Hindlimb muscle (tissue), 1 donor: ENCODE data around the gene CNTNAP2. TPM values are rescaled to one million over a fixed set of nuclear protein-coding genes. Genes with fewer than 3 reads are reported as not detected.
"Not testable (repeated sequence)": the region's sequence is repeated elsewhere in the genome, so short reads cannot be mapped to it uniquely, and the experiment has no call there.

ENCODE experiments used
- DNase-seq: peaks from one replicate; pipeline ENCODE4 v3.0.0-alpha.2; 2013
- polyA plus RNA-seq: library from polyadenylated mRNA; unstranded; fragments of 120-200 nt; gene quantifications from one replicate; pipeline ENCODE4 v1.2.1, GENCODE V29; 2013; ENCODE audit not compliant: insufficient read length

CNTNAP2 gene
- polyA plus RNA-seq, 1 donor = 10.1 TPM

DNA sequence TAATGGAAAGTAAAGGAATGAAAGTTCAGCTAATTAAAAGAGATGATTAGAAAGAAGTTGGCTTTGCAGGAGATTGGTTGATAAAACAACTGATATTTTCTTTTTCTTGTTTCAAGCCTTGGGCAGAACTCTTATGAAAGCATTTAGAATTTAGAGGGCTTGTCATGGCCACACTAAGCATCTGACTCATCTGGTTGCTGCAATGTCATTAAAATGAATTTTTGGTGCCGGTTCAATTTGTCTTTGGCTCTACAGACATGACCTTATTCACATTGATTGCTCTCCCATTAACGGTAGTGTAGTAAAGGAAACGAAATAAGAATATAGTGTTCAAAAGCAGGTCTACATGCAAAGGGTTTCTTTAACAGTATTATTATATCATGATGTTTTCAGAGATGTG is 1461.6 kb downstream of the CNTNAP2 start:
- no peak for DNase-seq

DNA sequence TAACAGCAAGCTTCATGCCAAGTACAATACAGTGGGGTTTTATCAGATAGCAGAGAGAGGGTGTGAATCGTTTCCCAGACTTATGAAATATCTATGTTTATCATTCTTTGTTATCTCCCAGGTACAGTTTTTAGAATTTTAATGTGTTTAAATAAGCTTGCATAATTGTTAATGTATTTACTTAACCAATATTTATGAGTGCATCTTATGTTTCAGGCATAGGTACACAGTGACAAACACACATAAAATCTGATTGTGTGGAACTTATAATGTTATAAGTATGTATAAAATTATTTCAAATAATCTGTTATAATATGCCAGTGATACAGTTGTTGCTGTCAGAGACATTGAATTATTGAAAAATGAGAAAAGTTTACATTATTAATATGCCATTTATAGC is 1462.5 kb downstream of the CNTNAP2 start:
- DNase-seq = no peak

DNA sequence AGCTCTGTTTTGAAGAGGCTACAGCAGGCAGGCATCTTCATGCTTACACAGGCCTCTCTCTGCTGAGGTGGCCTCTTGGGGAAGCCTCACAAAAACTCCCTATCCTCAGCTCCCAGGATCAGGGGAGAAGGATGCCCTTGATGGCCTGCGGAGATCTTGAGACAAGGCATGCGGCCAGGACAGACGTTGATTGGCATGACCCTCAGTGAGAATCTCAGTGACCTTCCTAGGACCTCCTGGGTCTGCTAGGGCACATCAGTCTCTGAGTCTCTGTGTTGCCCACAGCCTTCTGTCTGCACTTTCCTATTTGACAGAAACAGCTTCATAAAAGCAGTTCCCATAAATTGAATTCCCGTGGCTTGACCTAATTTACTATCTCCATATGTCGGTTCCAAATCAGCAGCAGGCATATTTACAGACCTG is 1468.2 kb downstream of the CNTNAP2 start:
- DNase-seq = no peak

DNA sequence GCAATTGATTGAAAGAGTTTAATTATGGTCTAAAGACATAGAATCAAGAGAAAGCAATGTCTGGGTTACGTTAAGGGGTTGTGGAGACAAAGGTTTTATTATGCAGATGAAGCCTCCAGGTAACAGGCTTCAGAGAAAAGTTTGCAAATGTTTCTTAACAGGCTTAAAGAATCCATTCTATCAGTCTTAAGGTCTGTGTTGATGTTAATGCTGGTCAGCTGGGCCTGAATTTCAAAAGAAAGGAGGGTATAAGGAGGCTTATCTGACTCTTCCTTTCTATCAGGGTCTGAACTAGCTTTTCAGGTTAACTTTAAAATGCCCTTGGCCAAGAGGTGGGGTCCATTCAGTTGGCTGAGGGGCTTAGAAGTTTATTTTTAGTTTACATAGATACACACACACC is 1469.5 kb downstream of the CNTNAP2 start:
- no peak for DNase-seq

DNA sequence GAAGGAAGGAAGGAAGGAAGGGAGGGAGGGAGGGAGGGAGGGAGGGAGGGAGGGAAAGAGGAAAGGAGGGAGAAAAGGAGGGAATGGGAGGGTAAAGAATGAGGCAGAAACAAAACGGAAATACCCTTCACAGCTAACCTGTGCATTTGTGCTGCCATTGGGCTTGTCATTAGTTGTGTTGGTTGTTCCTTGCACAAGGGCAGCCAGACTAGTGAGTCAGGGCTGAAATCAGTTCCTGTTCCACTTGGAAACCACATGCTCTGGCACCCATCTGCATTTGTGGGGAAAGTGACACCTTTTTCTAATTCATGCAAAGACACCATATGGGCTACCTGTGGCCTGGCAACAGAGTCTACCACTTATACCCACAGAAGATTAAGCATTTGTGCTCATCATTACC is 1469.9 kb downstream of the CNTNAP2 start:
- DNase-seq = no peak

DNA sequence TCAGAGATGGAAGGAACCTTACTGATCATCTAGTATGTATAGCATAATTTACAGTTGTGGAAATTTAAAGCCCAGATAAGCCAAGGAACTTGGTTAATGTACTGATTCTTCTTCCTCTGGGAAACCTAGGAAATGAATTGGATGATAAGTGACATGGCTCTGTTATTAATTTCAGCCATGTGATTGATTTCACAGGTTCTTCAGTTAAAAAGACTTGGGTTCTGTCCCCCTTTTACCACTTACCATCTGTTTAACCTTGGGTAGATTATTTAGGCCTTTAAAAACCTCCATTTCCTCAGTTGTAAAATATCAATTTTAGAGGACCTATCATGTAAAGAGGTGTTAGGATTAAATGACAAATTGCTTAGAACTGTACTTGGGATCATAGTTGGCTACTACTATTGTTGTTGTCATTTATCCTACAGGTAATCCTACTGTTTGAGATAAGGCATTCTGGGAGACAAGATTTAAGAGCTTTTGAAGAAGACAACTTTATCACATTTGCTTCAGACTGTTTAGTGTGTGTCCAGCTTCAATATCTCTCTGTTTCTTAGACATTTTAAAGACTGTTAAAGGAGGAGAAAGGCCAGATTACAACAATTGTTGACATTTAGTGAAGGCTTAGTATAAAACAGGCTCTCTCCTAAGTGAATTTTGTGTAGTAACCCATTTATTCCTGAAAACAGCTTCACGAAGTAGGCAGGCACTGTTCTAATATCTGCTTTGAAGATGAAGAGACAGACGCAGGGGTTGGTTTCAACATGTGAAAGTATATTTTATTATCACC is 1476.9 kb downstream of the CNTNAP2 start:
- no peak for DNase-seq

DNA sequence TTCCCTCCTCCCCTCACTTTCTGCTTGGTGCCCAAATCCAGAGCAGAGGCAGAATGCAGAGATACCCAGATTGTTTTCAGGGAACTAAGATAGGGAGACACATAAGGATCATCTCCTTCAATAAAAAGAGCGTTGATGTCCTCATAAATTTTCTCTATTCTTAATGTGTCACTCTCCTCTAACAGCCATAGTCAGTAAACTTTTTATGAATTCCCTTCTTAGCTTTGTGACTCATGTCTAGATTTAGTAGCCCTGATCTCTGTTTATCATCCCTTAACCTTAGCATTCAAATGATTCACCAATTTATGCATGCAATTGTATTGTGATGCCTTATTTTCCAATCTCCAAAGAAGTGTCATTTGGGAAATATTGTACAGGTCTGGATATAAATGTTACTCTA is 1478.4 kb downstream of the CNTNAP2 start:
- no peak for DNase-seq

DNA sequence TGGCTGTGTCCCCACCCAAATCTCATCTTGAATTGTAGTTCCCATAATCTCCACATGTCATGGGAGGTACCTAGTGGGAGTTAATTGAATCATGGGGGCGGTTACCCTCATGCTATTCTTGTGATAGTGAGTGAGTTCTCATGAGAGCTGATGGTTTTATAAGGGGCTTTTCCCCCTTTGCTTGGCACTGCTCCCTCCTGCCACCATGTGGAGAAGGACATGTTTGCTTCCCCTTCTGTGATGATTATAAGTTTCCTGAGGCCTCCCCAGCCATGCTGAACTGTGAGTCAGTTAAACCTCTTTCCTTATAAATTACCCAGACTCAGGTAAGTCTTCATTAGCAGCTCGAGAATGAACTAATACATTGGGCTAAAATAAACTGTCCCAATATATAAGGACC is 1482.1 kb downstream of the CNTNAP2 start:
- DNase-seq = not testable (repeated sequence)

DNA sequence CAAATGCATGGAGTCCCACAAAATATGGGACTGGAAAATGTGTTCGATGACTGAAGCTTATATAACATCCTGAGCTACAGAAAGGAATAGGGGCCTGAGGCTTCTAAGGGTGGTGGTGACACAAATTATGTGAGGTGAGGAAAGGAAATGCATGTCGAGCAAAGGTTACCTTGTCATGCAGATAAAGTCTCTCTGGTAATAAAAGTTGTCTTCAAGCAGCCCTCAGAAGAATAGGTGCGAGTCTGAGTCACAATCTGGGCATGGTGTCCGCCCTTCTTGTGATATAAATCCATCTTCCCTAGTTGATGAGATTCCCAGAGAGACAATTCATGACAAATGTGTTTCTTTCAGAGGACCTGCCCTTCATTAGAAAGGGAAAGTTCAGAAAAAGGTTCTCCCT is 1488.7 kb downstream of the CNTNAP2 start:
- no peak for DNase-seq

DNA sequence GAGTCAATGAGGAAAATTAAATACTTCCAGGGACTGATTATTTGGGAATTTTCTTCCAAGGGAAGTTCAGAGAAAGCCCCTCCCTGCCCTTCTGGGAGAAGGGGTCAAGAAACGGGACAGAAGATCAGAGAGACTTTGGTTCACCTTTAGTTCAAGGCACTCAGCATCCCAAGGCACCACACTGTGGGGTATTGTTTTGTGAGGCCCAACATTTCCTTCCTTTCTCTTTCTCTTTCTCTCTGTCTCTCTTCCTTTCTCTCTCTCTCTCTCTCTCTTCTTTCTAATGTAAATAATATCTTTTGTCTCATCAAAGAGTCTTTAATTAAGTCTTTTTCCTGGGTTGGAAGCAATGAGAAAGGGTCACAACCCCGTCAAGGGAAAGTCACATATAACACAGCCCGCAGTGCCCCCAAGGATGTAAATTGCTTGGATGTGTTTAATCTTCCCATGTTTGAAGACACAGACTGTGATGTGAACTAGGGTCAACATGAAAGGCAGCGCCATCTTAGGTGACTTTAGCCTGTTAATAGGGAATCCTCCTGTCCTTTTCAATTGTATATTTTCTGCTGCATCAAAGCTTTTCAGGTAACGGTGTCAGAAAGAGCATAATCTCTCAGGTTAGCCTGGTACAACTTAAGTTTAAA is 1490.7 kb downstream of the CNTNAP2 start:
- no peak for DNase-seq

DNA sequence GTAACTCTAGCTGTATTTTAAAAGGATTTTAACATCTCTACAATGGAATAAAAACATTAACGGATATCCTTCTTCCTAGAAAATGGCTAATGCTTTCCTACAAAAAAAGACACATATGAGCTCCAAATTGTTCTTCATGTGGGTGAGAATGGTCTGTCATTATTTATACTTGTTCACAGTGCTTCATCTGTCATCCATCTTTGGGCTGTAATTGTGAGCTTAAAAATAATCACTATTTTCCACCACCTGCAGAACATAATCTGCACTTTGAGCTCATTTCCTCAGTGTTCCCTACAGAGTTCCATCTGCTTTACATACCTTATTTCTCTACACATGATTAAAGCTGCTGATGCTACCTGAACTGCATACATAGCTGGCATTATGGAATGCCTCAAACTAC is 1494.8 kb downstream of the CNTNAP2 start:
- DNase-seq = no peak

DNA sequence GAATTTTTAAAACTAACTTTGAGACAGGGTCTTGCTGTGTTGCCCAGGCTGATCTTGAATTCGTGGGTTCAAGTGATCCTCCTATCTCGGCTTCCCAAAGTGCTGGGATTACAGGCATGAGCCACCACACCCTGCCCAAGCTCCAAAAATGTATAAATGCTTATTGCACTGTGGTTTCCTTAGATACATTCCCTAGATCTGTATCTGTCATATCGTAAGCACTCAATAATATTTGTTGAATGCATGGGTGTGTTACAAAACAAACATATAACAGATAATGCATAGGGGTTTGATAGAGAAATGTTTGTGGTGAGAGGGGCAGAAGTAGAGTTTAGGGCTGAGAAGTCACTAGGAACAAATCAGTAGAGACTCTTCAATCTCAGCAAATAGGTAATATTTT is 1518.7 kb downstream of the CNTNAP2 start:
- no peak for DNase-seq

DNA sequence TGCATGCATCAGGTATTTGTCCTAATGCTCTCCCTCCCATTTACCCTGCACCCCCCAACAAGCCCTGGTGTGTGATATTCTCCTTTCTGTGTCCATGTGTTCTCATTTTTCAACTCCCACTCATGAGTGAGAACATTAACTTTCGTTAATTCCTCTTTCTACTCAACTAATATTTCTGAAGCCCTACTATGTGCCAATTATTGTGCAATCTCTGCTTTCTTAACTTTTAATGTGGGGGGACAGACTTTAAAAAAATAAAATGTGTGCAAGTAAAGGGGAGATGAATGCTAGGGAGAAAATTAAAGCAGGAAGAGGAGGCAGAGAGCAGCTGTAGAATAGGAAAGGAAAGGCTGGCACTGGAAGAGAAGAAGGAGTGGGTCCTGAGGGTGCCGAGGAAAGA is 1520.0 kb downstream of the CNTNAP2 start:
- DNase-seq = no peak

DNA sequence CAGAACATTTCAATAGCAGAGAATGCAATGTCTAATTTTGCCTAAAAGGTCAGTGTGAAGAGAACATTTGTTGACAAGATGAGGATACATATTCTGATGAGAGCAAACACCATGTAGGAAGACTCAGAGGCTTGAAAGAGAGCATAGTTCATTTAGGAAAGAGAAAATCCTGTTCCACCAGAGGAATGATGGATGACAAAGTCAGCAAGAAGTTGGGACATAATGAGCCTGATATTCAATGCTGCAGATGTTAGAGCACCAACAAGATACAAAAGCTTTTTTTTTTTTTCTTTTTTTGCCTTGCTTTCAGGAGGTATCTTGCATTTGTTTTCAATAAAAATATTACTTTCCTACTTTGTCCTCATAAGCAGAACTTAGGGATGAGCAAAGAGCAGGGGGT is 1522.0 kb downstream of the CNTNAP2 start:
- DNase-seq = no peak

DNA sequence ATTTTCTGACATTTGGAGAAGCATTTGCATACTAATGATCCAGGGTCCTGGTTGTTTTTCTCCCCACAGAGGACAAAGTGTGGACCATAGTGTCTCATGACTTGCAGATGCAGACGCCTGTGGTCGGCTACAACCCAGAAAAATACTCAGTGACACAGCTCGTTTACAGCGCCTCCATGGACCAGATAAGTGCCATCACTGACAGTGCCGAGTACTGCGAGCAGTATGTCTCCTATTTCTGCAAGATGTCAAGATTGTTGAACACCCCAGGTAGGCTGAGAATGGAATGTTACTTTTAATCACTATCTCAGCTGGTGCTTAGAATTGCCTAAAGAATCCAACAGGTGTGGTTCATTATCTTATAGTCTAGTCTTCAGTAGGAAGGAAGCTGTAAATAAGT is 1522.4 kb downstream of the CNTNAP2 start:
- DNase-seq = no peak

DNA sequence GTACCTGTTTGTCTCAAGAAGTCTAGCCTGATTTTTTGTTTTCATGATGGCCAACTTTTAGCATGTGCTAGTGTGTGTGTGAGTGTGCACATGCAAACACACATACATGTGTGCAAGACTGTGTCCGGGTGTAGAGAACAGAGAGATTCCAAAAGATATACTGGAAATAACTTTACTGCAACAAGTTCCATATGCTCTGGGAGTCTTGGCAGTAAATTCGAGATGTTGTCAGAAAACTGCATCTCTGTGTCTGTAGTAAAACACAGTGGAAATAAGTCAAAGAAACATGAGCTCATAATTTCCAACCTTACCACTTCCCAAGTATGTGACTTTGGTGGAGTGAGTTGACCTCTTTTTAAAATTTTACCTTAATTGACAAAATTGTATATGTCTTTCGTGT is 1523.2 kb downstream of the CNTNAP2 start:
- DNase-seq = peak; percentile 39

DNA sequence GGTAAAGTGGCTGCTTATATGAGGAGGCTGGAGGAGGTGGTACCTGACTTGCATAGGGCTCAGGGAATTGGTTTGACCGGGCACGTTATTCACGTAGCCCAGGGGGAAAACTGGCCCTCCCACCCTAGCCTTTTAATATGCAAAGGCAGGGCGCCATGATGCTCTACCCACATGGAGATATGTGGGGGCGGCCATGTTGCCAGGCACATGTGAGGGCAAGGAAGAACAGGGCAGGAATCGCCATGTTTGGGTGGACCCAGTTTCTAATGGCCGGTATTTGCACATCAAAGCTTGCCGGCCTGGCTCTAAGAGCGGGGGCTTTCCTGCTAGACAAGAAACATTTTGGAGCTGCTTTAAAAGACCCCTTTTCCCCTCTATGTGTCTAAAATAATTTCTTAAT is 1524.2 kb downstream of the CNTNAP2 start:
- DNase-seq = no peak

DNA sequence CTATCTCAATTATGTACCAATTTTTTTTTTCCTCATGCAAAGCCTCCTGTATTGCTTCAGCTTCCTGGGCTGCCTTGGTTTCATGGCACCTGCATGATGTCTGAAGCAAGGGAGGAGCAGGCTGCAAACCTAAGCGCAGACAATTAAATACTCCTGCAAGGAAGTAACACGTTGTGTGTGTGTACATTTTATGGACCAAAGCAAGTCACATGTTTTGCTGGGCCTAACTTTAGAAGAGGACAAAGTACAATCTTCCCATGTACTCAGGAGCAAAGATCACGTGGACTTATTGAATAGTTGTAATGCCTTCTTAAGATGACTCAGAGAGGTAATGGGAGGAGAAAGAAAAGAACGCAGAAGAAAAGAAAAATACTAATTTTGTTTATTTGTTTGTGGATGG is 1530.0 kb downstream of the CNTNAP2 start:
- DNase-seq = no peak

DNA sequence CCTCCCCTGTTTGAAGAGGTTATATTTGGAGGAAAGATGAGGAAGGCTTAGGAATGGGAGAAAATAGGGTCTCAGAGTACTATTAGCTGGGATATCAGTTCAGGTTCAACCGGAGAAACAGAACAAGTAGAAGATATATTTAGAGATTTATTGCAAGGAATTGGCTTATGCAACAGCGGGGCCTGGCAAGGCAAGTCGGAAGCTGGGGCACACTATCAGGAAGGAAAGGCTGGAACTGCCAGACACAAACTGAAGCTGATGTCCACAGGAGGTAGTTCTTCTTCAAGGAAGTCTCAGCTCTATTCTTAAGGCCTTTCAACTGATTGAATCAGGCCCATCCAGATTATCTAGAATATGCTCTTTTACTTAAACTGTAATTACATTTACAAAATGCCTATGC is 1534.4 kb downstream of the CNTNAP2 start:
- no peak for DNase-seq

DNA sequence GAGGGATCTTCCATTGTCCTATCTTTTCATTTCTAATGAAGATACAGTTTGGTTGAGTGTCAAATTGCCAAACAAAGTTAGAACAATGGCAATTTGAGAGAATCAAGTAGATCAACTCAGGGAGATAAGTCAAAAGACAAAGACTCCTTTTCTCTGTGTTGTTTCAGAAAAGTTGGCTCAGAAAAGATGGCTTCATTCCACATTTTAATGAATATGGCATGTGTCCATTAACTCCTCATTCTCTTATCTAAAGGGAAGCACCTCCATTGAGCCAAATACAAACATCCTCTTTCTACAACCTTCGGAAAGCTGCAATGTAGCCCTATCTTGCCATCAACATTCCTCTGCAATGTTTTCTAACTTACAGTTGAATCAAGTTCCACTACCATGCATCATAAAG is 1535.0 kb downstream of the CNTNAP2 start:
- DNase-seq = no peak

DNA sequence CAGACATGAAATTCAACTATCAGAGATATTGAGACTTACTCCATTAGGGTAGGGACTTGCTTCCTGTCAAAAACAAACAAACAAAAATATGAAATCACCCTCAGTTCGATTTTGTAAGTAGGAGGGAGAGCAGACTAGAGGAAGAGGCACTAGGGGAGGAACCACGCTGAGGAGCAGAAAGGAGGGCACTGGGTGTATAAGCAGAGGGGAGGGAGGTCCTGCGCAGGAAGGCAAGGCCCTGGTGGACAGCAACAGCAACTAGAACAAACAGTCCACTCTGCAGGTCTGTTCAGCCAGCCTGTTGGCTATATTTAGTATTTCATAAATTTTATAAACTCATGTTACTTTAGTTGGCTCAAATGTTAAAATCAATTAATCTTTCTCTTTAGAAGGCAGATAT is 1536.9 kb downstream of the CNTNAP2 start:
- DNase-seq = no peak

DNA sequence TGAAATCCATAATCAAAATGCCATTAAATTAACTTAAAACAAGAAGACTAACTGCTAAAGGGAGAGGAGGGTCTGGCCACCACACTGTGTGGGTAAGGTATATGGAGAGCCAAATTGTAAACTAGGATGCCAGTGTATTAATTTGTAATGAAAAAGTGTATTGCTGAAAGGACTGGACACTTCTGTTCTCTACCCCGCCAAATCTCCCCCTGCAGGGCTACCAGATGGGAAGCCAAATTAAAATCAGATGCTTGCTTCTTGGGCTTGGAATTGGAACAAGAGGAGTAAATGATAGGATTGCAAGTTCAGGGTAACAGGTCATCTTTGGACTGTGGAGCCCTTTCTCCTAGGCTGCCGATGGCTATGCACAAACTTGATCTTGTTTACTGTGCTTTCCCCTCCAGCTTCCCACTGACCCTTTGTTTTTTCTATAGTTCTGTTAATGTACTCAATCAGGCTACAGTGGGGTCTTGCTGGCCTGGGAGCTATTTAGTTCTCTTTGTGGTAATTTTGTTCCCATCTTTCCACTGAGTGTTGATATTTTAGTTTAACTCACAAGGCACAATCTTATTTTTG is 1541.9 kb downstream of the CNTNAP2 start:
- DNase-seq = no peak

DNA sequence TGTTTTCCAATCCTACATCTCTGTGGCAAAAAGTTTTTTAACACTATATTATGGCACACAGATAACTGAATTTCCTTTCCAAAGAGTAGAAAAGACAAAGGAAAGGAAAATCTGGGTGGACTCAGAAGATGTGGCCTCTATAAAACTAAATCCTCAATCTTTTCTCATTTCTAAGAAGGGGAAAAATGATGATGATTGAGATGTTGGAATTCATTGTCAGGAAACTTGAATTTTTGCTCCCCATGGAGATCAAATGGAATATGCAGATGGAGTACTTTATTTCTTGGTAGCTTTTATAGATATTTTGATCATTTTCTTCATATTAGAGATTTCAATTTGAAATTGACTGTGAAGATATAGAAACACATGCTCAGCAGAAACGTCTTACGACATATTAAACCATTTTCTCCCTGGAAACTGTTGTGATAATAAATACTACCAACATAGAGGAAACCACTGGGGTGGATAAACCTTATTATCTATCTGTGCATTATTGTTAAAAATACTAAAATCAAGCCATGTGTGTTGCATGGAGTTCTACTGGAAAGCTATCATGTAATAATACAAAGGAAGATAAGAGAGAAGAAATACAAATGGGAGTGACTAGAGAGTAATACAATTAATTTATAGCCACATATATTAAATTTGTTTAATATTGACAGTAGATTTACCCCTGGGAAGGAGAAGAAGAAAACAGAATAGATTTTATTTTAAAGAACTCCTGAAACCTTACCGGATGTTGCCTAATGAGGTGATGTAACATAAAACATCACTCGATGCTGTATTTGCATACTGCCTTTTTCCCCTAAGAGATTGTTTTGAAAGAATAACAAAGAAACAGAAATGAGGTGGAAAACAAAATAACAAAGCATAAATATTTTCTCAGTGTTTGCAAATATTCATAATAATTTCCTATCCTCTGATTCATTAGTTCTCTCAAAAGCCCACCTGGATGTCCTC is 1542.7 kb downstream of the CNTNAP2 start:
- no peak for DNase-seq
